HCT116 (cell line): ENCODE data around the gene FCER1A. TPM values are rescaled to one million over a fixed set of nuclear protein-coding genes. Genes with fewer than 3 reads are reported as not detected.

ENCODE experiments used
- ATAC-seq: fragments of 200-7000 bp; cut with Tn5 transposase; 2 replicates; pipeline ENCODE4 v1.9.1; 2020; ENCODE audit warnings: mild to moderate bottlenecking, moderate library complexity
- BruUV-seq: library from RNA; stranded (reverse); fragments of 400-500 nt; replicated peaks from 2 replicates; lab custom pipeline; 2021; lab: Mats Ljungman, UMichigan
- CTCF ChIA-PET: fragments of 300-600 bp; sonication (Branson Sonifier 250); formaldehyde crosslinking; loops from one replicate; lab custom pipeline; 2021; ENCODE audit warnings: antibody characterized with exemption; lab: Charles Lee
- POLR2A ChIA-PET: fragments of 300-600, 350-600 bp; sonication (Branson Sonifier 250); formaldehyde crosslinking; loops from one replicate; lab custom pipeline; 2021; ENCODE audit warnings: antibody characterized with exemption; lab: Charles Lee
- RAD21 ChIA-PET, 2 experiments: fragments of 300-600 bp; sonication (Branson Sonifier 250); formaldehyde crosslinking; loops; one replicate each; lab custom pipeline; 2023; ENCODE audit warnings: low total read pairs in 2 of 2; ENCODE audit not compliant: uncharacterized antibody in 2 of 2, unreplicated experiment in 2 of 2, low non-redundant PET in 1 of 2; lab: Charles Lee
- DNase-seq: peaks from one replicate; pipeline ENCODE4 v3.0.0-alpha.2; 2010; ENCODE audit warnings: low read depth, low spot score
- H2AFZ ChIP-seq: fragments of 200-600 bp; shearing (Covaris generic), sonication (generic); 2 replicates; pipeline ENCODE4 v1.6.1; 2017; ENCODE audit warnings: low read depth, mixed run types, mixed read lengths, antibody characterized with exemption, low read length; ENCODE audit not compliant: poor library complexity, severe bottlenecking
- H3K27ac ChIP-seq: 2 replicates; pipeline ENCODE4 v1.5.1; 2012; ENCODE audit warnings: low read depth, low read length
- H3K27me3 ChIP-seq: fragments of 200-600 bp; sonication (generic); 2 replicates; pipeline ENCODE4 v1.6.1; 2016; ENCODE audit warnings: mixed run types, low read length, mixed read lengths; ENCODE audit not compliant: insufficient read depth
- H3K36me3 ChIP-seq, 2 experiments: fragments of 200-500 bp in 1 of 2; fragments of 200-600 bp in 1 of 2; sonication (Bioruptor generic) in 1 of 2; sonication (generic) in 1 of 2; 2 replicates each; pipeline versions ENCODE4 v1.5.1 to v1.6.1; 2014 to 2016; ENCODE audit warnings: low read length in 2 of 2, inconsistent platforms in 1 of 2, mixed read lengths in 1 of 2, mixed run types in 1 of 2; ENCODE audit not compliant: insufficient read depth in 2 of 2, control insufficient read depth in 1 of 2
- H3K4me1 ChIP-seq, 2 experiments: fragments of 200-600 bp in 1 of 2; sonication (generic) in 1 of 2; 2 replicates each; pipeline versions ENCODE4 v1.5.1 to v1.6.1; 2012 to 2017; ENCODE audit warnings: low read length in 2 of 2, inconsistent platforms in 1 of 2, mild to moderate bottlenecking in 1 of 2, mixed read lengths in 1 of 2, mixed run types in 1 of 2, moderate library complexity in 1 of 2; ENCODE audit not compliant: insufficient read depth in 2 of 2, control insufficient read depth in 1 of 2
- H3K4me2 ChIP-seq: fragments of 200-600 bp; sonication (generic); 2 replicates; pipeline ENCODE4 v1.6.1; 2017; ENCODE audit warnings: mixed run types, low read length, mixed read lengths
- H3K4me3 ChIP-seq, 2 experiments: fragments of 200-600 bp in 1 of 2; sonication (generic) in 1 of 2; replicated peaks in 1 of 2; 2 replicates each; pipeline ENCODE4 v1.5.1; 2011 to 2016; ENCODE audit warnings: low read length in 2 of 2, control low read depth in 1 of 2, low read depth in 1 of 2, mild to moderate bottlenecking in 1 of 2, mixed read lengths in 1 of 2, mixed run types in 1 of 2
- H3K79me2 ChIP-seq: fragments of 200-600 bp; sonication (generic); 2 replicates; pipeline ENCODE4 v1.6.1; 2017; ENCODE audit warnings: mild to moderate bottlenecking, mixed run types, low read length, moderate library complexity, mixed read lengths; ENCODE audit not compliant: insufficient read depth
- H3K9ac ChIP-seq: fragments of 200-600 bp; sonication (generic); 2 replicates; pipeline ENCODE4 v1.6.1; 2016; ENCODE audit warnings: low read length, mixed read lengths
- H3K9me2 ChIP-seq: fragments of 200-600 bp; sonication (generic), shearing (Covaris generic); 2 replicates; pipeline ENCODE4 v1.6.1; 2017; ENCODE audit warnings: mixed run types, mild to moderate bottlenecking, moderate library complexity; ENCODE audit not compliant: insufficient read depth
- H3K9me3 ChIP-seq, 2 experiments: fragments of 200-500 bp in 1 of 2; fragments of 200-600 bp in 1 of 2; sonication (Bioruptor generic) in 1 of 2; sonication (generic) in 1 of 2; 2 replicates each; pipeline ENCODE4 v1.6.1; 2014 to 2017; ENCODE audit warnings: low read length in 2 of 2, mixed read lengths in 2 of 2, inconsistent platforms in 1 of 2, low read depth in 1 of 2, mild to moderate bottlenecking in 1 of 2, mixed run types in 1 of 2, moderate library complexity in 1 of 2; ENCODE audit not compliant: control insufficient read depth in 1 of 2, insufficient read depth in 1 of 2
- H4K20me1 ChIP-seq: fragments of 200-600 bp; sonication (generic), shearing (Covaris generic); 2 replicates; pipeline ENCODE4 v1.6.1; 2017; ENCODE audit warnings: mixed run types, mild to moderate bottlenecking, moderate library complexity; ENCODE audit not compliant: insufficient read depth
- ATF3 ChIP-seq: IDR thresholded peaks from 2 replicates; pipeline ENCODE4 v1.6.1; 2012
- CBX3 ChIP-seq: IDR thresholded peaks from 2 replicates; pipeline ENCODE4 v1.6.1; 2012; ENCODE audit warnings: low read depth
- CTCF ChIP-seq, 3 experiments: fragments of 200-600 bp in 1 of 3; sonication (generic) in 1 of 3; IDR thresholded peaks in 2 of 3; conservative IDR thresholded peaks in 1 of 3; 2 replicates each; pipeline ENCODE4 v1.5.1; 2012 to 2017; ENCODE audit warnings: low read depth in 2 of 3, low read length in 2 of 3, antibody characterized with exemption in 1 of 3, borderline replicate concordance in 1 of 3, control low read depth in 1 of 3, mild to moderate bottlenecking in 1 of 3, mixed read lengths in 1 of 3, mixed run types in 1 of 3, moderate library complexity in 1 of 3; ENCODE audit not compliant: insufficient read depth in 1 of 3
- ELF1 ChIP-seq: IDR thresholded peaks from 2 replicates; pipeline ENCODE4 v1.6.1; 2012; ENCODE audit warnings: low read depth, borderline replicate concordance
- EZH2 ChIP-seq: fragments of 200-600 bp; sonication (generic); IDR thresholded peaks from 2 replicates; pipeline ENCODE4 v1.6.1; 2017; ENCODE audit warnings: antibody characterized with exemption, mixed run types
- FOSL1 ChIP-seq: IDR thresholded peaks from 2 replicates; pipeline ENCODE4 v1.6.1; 2012; ENCODE audit warnings: low read depth
- JUND ChIP-seq: IDR thresholded peaks from 2 replicates; pipeline ENCODE4 v1.6.1; 2012
- RAD21 ChIP-seq: IDR thresholded peaks from 2 replicates; pipeline ENCODE4 v1.6.1; 2012; ENCODE audit warnings: low read depth, mild to moderate bottlenecking
- SIN3A ChIP-seq: IDR thresholded peaks from 2 replicates; pipeline ENCODE4 v1.6.1; 2012; ENCODE audit warnings: low read depth
- SP1 ChIP-seq: IDR thresholded peaks from 2 replicates; pipeline ENCODE4 v1.6.1; 2012; ENCODE audit warnings: low read depth
- SRF ChIP-seq: IDR thresholded peaks from 2 replicates; pipeline ENCODE4 v1.6.1; 2012; ENCODE audit warnings: low read depth
- TCF7L2 ChIP-seq: IDR thresholded peaks from 2 replicates; pipeline ENCODE4 v1.7.0; 2011; ENCODE audit warnings: borderline replicate concordance, inconsistent platforms; ENCODE audit not compliant: insufficient read depth, insufficient read length; ENCODE audit errors: extremely low read depth
- YY1 ChIP-seq: IDR thresholded peaks from 2 replicates; pipeline ENCODE4 v1.6.1; 2011; ENCODE audit warnings: low read length, low read depth, moderate library complexity, mild to moderate bottlenecking; ENCODE audit not compliant: insufficient replicate concordance; ENCODE audit errors: extremely low read depth
- ZFX ChIP-seq: fragments of 450-650 bp; IDR thresholded peaks from 2 replicates; pipeline ENCODE4 v1.6.1; 2017
- ZNF274 ChIP-seq: fragments of 200-500 bp; sonication (Bioruptor generic); IDR thresholded peaks from 2 replicates; pipeline ENCODE4 v1.6.1; 2014; ENCODE audit warnings: mild to moderate bottlenecking, low read depth, low read length, inconsistent platforms
- intact Hi-C: fragments of 100-400 bp; cut with micrococcal nuclease; formaldehyde crosslinking; loops from 2 replicates; pipeline ENCODE4 v1.10.0; 2022
- total RNA-seq: library from RNA; stranded (reverse); gene quantifications from one replicate; pipeline ENCODE4 v1.2.1, GENCODE V29; 2021; ENCODE audit not compliant: unreplicated experiment
- TF ChIP-seq, protein P1 (sequence below): IDR thresholded peaks from 2 replicates; pipeline ENCODE4 v1.6.1; 2012; ENCODE audit warnings: low read depth
- TF ChIP-seq, protein P2 (sequence below): IDR thresholded peaks from 2 replicates; pipeline ENCODE4 v1.6.1; 2011; ENCODE audit warnings: mild to moderate bottlenecking, low read length, moderate library complexity; ENCODE audit not compliant: insufficient replicate concordance; ENCODE audit errors: extremely low read depth

Gene FCER1A
- total RNA-seq, 1 experiment from 2014 or later, result not detected

GRCh38 chr1:159261721-159262494 lies 40.2 kb upstream of the FCER1A start:
- Histone ChIP-seq H2AFZ (no peak overlapping the region), H3K27me3 (no peaks in the 10 kb centered on the region; the same call in none of the 2 replicates), H3K9me2 (no peaks in the 10 kb centered on the region), H3K27ac (no peak overlapping the region), H3K4me2 (no peak overlapping the region), H4K20me1 (no peaks in the 10 kb centered on the region; the same call in 1 of the 2 replicates), H3K4me1 (no peaks in the 10 kb centered on the region), H3K9me3 (no peaks in the 10 kb centered on the region), H3K9ac (no peak overlapping the region), H3K4me3 (no peak overlapping the region), H3K36me3 (no peaks in the 10 kb centered on the region), H3K79me2 (no peaks in the 10 kb centered on the region)
- ChIA-PET CTCF (no interaction called here), RAD21 (no interaction called here), POLR2A (no interaction called here)
- BruUV-seq, result no TSS peak
- TF ChIP-seq CBX3, result no peak
- TF ChIP-seq EZH2, result no peak
- TF ChIP-seq ELF1, result no peak
- TF ChIP-seq, protein P1, sequence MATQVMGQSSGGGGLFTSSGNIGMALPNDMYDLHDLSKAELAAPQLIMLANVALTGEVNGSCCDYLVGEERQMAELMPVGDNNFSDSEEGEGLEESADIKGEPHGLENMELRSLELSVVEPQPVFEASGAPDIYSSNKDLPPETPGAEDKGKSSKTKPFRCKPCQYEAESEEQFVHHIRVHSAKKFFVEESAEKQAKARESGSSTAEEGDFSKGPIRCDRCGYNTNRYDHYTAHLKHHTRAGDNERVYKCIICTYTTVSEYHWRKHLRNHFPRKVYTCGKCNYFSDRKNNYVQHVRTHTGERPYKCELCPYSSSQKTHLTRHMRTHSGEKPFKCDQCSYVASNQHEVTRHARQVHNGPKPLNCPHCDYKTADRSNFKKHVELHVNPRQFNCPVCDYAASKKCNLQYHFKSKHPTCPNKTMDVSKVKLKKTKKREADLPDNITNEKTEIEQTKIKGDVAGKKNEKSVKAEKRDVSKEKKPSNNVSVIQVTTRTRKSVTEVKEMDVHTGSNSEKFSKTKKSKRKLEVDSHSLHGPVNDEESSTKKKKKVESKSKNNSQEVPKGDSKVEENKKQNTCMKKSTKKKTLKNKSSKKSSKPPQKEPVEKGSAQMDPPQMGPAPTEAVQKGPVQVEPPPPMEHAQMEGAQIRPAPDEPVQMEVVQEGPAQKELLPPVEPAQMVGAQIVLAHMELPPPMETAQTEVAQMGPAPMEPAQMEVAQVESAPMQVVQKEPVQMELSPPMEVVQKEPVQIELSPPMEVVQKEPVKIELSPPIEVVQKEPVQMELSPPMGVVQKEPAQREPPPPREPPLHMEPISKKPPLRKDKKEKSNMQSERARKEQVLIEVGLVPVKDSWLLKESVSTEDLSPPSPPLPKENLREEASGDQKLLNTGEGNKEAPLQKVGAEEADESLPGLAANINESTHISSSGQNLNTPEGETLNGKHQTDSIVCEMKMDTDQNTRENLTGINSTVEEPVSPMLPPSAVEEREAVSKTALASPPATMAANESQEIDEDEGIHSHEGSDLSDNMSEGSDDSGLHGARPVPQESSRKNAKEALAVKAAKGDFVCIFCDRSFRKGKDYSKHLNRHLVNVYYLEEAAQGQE, result no peak
- TF ChIP-seq CTCF (IDR thresholded peaks at IDR 0.05 in 2 of 3, conservative IDR thresholded peaks at IDR 0.05 in 1 of 3; ENCODE audit: borderline replicate concordance in 1 of 3, insufficient read depth in 1 of 3, low read depth in 2 of 3, low read length in 2 of 3), result no peak
- TF ChIP-seq TCF7L2, result no peak
- TF ChIP-seq, protein P2, sequence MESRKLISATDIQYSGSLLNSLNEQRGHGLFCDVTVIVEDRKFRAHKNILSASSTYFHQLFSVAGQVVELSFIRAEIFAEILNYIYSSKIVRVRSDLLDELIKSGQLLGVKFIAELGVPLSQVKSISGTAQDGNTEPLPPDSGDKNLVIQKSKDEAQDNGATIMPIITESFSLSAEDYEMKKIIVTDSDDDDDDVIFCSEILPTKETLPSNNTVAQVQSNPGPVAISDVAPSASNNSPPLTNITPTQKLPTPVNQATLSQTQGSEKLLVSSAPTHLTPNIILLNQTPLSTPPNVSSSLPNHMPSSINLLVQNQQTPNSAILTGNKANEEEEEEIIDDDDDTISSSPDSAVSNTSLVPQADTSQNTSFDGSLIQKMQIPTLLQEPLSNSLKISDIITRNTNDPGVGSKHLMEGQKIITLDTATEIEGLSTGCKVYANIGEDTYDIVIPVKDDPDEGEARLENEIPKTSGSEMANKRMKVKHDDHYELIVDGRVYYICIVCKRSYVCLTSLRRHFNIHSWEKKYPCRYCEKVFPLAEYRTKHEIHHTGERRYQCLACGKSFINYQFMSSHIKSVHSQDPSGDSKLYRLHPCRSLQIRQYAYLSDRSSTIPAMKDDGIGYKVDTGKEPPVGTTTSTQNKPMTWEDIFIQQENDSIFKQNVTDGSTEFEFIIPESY, result no peak
- TF ChIP-seq ATF3, result no peak
- TF ChIP-seq JUND, result no peak
- no peak for TF ChIP-seq RAD21
- TF ChIP-seq FOSL1, result no peak
- no peak for TF ChIP-seq ZNF274
- no peak for TF ChIP-seq SIN3A
- TF ChIP-seq YY1, result no peak
- no peak for TF ChIP-seq ZFX
- no peak for TF ChIP-seq SP1
- no peak for TF ChIP-seq SRF
- intact Hi-C loops, result no loop called here
- ATAC-seq (no peak), DNase-seq (no peak)
